Mammary epithelial cell (primary cell): Measurements from ENCODE around the gene GSTM3.
"Not testable (repeated sequence)": the region's sequence is repeated elsewhere in the genome, so short reads cannot be mapped to it uniquely, and the experiment has no call there.

Source experiments
- CTCF ChIP-seq, 2 donors: IDR thresholded peaks in 1 of 2; conservative IDR thresholded peaks in 1 of 2; 2 replicates each; pipeline ENCODE4 v1.5.1; 2011 to 2012; ENCODE audit warnings: inconsistent platforms in 2 of 2, low read length in 2 of 2, mild to moderate bottlenecking in 2 of 2, control low read depth in 1 of 2, low read depth in 1 of 2; ENCODE audit not compliant: insufficient read depth in 1 of 2; ENCODE audit errors: extremely low read depth in 1 of 2
- EZH2 ChIP-seq: IDR thresholded peaks from 2 replicates; pipeline ENCODE4 v1.6.1; 2012; ENCODE audit warnings: low read length, inconsistent platforms, borderline replicate concordance

- TF ChIP-seq CTCF (conservative IDR thresholded peaks at IDR 0.05 in 1 of 2, IDR thresholded peaks at IDR 0.05 in 1 of 2; ENCODE audit: extremely low read depth in 1 of 2, insufficient read depth in 1 of 2, low read depth in 1 of 2, low read length in 2 of 2); EZH2: not testable (repeated sequence)
Observed at GRCh38 chr1:109709822-109710221, 31.0 kb downstream of the GSTM3 start.
